Choroid plexus epithelial cell (primary cell): Measurements from ENCODE around the gene CTSW.

ENCODE experiments used
- DNase-seq: peaks from one replicate; pipeline ENCODE4 v3.0.0-alpha.2; 2010; ENCODE audit warnings: low read depth
- H3K4me3 ChIP-seq: 2 replicates; pipeline ENCODE4 v1.5.1; 2011; ENCODE audit warnings: low read depth, mild to moderate bottlenecking, control low read depth, low read length, moderate library complexity
- CTCF ChIP-seq: conservative IDR thresholded peaks from 2 replicates; pipeline ENCODE4 v1.5.1; 2011; ENCODE audit warnings: low read depth, mild to moderate bottlenecking, control low read depth, inconsistent platforms, low read length, moderate library complexity

CTSW gene

GRCh38 chr11:65925397-65925796, 45.8 kb downstream of the CTSW start:
- DNase-seq: no peak
- no peak for TF ChIP-seq CTCF
- no peak overlapping the region for H3K4me3 ChIP-seq

- H3K4me3 ChIP-seq: no peak overlapping the region
- peak; percentile 35 for DNase-seq
- no peak for TF ChIP-seq CTCF
These were observed 48.3 kb downstream of the CTSW start for GRCh38 chr11:65927904-65928397.

- DNase-seq: no peak
- H3K4me3 ChIP-seq: no peak overlapping the region
- no peak for TF ChIP-seq CTCF
These were observed 49.0 kb downstream of the CTSW start for GRCh38 chr11:65928667-65929066.

GRCh38 chr11:65931773-65932557, 52.3 kb downstream of the CTSW start:
- TF ChIP-seq CTCF: no peak
- DNase-seq: peak; percentile 9
- no peak overlapping the region for H3K4me3 ChIP-seq

GRCh38 chr11:65932558-65932919, 52.9 kb downstream of the CTSW start:
- H3K4me3 ChIP-seq: no peak overlapping the region
- peak; percentile 47 for DNase-seq
- no peak for TF ChIP-seq CTCF
